Right forelimb (tissue), 1 donor: ENCODE measurements around the gene ATP11B.
"Not testable (repeated sequence)": the region's sequence is repeated elsewhere in the genome, so short reads cannot be mapped to it uniquely, and the experiment has no call there.

ENCODE experiments used
- DNase-seq: peaks from one replicate; pipeline ENCODE4 v3.0.0-alpha.2; 2018

ATP11B gene

DNA sequence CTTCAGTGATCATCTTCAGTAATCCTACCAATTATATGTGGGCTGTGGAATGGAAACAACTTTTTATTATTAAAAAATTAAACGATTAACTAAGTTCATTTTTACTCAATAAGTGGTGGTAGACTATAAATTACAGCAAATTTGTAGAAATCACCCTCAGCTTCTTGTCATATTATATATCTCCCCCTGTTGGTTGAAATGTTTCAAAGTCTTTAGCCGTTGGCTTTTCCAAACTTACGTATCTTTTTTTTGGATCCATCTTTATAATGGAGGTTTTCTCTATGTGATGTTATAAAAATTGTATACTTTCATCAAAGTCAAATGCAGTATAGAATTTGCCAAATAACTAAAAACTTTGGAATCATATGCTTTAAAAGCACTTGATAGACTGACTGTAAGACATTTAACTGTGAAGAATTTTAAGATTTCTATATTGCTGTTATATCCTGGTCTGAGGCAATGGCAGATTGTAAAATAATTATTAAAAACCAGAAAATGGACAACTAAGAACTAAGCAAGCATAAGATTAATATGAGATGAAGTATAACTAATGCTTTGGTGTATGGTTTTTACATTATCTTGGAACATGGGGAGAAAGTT lies 44.7 kb downstream of the ATP11B start:
- no peak for DNase-seq

DNA sequence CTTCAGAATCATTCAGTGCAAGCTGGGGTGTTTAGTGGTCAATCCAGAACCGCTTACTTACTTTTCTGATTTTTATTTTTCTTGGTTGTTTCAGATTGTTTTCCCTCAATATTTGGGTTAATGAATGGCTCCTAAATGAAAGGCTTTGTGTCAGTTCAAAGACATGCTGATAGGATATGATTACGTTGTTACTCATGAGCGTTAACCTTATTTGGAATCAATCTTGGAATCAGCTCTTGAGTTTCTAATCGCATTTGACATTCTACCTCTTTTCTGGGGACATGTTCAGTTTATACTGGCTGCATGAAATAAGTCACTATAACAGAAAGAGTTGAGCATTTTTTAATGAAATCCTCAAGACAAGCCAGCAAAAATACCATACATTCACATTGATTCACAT lies 50.2 kb downstream of the ATP11B start:
- no peak for DNase-seq

DNA sequence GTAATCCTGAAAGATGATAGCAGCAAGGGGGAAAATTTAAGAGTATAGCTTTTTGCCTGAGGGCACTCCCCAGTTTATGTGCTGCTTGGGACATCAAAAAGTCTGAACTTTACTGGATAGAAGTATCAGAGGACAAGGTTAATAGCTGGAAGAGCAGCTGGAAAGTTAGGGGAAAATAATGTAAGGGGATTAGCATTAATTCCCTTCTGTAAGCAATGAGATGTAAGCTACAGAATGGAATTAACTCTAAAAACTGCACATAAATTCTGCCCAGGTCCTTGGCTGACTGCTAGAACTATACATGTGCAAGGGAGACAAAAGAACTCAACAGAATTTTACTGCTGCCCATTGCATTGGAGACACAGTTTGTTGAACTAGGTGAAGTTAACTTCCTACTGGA lies 55.6 kb downstream of the ATP11B start:
- DNase-seq, result no peak

DNA sequence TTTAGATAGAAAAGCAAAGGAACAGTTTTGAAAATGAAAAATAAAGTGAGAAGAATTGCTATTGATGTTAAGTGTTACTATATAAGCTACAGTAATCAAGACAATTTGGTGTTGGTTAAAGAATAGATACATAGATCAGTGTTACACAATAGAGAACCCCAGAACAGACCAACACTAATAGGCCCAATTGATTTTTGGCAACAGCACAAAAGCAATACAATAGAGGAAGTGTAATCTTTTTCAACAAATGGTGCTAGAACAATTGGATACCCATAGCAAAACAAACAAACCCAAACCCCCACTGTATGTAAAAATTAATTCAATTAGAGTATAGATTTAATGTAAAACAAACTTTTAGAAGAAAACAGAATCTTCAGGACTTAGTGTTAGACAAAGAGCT lies 61.8 kb downstream of the ATP11B start:
- DNase-seq, result no peak

DNA sequence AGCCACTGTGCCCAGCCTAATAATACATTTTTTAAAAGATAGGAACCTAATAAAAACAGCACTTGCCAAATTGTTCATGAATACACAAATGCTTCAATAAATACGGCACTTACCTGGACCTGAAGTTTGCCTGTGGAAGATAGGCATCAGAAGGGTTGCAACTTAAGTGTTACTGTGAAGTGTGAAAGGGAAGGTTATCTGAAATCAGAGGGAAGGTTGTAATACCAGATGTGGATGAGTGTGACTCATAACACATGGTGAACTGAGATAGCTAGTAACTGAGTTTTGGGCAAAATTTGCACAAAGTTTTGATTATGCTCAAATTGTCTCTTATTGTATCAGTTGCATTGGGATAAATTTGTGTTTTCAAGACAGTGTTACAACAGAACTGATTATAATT lies 68.0 kb downstream of the ATP11B start:
- no peak for DNase-seq

DNA sequence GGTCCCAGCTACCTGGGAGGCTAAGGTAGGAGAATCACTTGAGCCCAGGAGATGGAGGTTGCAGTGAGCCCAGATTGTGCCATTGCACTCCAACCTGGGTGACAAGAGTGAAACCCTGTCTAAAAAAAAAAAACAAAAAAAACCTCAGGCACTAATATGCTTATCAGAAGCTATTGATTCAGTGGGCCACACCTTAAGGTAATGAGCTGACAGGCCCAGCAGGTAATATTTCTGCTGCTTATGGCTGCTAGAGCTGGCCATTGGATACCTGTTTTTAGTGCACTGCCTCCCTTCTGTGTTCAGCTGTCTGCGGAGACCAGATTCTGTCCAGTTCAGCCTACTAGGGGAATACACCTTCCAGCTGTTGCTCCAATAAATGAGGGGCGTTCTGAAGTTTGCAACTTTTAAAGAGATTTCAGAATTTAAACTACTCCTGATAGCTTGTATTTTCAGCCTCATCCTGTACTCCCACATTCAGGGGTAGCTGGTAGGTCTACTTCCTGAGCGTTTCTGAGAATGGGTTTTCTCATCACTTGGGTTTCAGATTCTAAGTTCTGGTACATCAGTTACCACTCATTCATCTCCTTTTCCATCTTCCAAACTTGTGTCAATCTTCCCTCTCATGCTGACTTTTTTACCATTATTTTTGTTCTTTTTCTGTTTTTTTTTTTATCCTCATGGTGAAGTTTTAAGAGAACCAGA lies 69.0 kb downstream of the ATP11B start:
- DNase-seq, result no peak

DNA sequence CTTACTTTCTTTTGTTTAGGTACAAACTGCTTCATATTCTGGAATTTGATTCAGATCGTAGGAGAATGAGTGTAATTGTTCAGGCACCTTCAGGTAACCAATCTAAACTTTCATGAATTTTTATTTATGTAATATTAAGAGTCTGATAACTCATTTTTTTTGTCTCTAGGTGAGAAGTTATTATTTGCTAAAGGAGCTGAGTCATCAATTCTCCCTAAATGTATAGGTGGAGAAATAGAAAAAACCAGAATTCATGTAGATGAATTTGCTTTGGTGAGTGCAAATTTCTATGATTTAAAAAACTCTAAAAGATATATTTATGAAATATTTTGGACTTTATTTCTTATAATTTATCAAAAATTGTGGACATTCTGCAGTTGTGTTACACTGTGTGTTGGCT lies 75.8 kb downstream of the ATP11B start:
- no peak for DNase-seq

DNA sequence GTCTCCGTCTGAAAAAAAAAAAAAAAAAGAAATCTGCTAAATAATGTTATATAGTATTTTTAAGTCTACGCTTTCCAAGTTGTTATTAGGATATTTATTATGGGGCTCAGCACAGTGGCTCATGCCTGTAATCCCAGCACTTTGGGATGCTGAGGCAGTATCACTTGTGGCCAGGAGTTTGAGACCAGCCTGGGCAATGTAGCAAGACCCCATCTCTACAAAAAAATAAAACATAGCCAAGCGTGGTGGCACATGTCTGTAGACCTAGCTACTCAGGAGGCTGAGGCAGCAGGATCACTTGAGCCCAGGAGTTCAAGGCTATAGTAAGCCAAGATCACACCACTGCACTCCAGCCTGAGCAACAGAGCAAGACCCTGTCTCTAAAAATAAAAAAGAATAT lies 77.6 kb downstream of the ATP11B start:
- not testable (repeated sequence) for DNase-seq

DNA sequence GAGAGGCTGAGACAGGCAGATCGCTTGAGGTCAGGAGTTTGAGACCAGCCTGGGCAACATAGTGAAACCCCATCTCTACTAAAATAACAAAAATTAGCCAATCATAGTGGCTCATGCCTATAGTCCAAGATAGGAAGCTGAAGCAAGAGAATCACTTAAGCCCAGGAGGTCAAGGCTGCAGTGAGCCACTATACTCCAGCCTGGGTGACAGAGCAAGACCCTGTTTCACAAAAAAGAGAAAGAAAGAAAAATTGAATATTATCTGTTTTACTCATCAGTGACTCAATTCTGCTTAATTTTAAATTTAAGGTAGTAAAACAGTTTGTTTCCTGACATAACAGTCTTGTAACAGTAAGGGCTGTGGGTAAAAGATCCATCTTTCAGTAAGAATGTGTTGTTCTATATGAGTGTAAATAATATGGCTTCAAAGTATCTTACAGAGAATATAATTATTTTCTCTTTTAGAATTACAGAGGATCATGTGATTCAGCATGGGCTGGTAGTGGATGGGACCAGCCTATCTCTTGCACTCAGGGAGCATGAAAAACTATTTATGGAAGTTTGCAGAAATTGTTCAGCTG lies 85.8 kb downstream of the ATP11B start:
- no peak for DNase-seq

DNA sequence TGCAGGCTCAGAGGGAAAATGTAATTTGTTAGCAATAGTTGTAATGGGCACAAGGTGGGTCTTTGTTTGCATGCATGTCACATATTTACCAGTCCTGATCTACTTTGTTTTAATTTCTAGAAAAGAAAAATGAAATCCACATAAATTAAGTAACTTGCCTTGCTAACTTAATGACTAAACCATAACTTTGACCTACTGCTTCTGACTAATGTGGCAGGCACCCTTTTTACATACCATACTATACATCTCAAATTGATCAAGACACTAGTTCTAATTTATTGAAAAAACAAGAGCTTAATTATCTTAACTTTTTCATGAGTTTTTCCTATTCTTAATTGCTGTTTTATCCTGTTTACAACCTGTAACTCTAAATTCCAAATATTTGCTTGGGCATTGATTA lies 93.2 kb downstream of the ATP11B start:
- DNase-seq, result no peak

DNA sequence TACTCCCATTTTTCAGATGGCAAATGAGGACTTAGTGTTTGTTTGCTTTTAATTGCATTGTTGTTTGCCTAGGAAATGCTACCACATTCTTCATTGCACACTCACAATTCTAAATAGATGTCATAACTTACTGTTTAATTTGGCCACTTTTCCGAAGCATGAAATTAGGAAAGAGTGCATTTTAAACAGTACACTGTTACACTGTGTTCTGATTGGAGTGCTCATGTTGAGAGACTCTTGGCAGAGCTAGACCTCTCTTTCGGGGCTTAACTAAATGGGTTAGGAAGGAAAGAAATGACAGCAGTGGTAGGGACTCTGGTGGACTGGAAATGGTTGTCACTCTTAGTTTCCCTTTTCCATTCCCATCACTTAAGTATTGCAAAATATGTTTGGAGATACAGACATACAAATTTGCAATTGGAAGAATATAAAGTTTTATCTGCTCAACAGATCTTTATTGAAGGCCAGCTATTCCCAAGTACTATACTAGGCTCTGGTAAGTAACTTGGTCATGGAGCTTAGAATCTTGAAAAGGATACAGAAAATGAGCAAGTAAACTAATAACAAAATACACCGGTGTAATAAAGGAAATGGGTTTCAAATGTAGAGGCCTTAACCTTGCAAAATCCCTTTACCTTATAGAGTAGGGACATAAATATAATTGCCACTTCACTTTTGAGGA lies 96.8 kb downstream of the ATP11B start:
- DNase-seq, result no peak

DNA sequence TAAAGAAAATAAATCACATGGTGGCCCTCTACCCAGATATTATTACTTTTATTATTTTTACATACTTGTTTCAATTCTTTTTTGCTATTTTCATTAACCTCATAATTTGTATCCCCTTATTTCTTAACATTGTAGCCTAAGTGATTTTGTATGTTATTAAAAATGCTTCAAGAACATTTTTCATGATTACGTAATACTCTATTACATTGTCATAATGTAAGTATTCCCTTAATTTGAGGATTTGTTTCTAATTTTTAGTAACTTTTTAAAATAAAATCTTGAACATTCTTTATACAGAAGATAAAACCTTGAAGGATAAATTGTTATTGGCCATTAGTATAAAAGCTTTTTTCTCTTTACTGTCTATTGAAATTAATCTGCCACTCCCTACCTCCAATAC lies 98.1 kb downstream of the ATP11B start:
- DNase-seq, result no peak

DNA sequence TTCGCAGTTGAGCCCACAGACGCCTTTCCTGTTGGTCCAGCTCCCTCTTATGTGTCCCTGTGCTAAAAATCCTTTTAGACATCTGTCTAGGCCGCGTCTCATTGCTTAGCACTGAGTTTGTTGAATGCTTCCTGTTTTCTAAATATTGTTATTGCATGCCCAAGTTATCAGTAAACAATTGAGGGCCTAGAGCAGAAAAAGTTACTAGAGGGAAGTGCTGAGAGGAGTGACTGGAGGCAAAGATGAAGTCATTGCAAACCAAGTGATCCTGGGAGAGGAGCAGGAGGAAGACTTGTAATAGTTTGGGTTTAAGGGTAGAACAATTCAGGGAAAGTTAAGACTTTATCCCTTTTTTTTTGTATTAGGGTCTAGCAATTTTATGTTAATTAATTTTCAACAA lies 98.9 kb downstream of the ATP11B start:
- no peak for DNase-seq

DNA sequence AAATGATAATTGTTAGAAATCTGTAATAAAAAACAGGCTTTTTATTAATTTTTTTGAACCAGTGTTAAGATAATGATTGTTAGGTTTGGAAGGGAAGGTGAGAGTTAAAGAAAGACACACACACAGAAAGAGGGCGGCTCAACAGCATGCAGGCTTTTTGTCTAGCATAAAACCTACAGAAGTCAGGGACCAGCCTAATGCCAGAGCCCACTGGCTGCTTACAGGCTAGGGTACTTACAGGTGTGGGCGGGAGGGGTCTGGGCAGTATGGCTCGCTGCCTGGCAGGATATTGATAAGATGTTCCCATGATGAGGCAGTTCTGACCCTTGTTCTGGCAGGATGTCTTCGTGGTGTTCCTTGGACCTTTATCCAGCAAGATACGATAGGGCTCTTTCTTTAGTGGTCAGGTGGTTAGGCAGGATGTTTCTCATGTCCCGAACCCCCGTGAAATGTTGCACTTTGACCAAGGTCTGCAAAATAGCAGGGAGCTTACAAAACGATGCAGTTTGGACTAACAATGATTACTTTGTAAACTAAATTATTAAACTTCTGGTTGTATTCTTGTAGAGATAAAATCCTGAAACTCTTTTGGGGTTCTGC lies 102.3 kb downstream of the ATP11B start:
- no peak for DNase-seq

DNA sequence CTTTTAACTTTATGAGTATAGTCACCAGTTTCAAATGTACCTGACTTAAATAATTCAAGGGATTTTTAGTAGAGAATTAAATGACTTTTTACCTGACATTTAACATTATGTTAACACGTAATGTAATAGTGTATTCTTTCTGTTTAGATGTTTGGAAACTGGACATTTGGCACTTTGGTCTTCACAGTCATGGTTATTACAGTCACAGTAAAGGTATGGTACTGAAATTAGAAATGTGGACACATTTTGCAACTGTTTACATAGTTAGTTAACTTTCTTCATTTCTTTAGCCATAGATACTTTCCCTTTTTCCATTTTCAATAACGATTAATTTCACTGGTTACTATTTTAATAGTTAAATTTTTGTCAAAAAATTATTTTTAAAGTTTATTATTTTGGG lies 103.2 kb downstream of the ATP11B start:
- no peak for DNase-seq

DNA sequence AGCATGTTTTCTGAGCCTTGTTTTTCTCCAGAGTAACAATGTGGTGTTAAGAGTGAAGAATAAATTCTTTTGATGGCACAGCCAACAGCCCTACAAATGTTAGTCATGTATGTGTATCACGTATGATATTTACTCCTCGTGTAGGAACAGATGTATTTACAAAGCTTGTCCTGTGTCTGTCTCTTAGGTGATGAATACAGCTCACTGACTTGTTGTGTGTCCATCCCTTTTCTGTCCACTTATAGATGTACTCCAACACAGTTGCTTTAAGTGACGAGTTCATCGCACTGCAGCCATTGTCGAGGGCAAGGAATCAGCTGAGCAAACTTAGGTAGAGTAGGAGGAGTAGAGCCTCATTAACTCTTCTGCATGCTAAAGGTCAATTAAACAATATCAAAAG lies 108.9 kb downstream of the ATP11B start:
- DNase-seq, result no peak

DNA sequence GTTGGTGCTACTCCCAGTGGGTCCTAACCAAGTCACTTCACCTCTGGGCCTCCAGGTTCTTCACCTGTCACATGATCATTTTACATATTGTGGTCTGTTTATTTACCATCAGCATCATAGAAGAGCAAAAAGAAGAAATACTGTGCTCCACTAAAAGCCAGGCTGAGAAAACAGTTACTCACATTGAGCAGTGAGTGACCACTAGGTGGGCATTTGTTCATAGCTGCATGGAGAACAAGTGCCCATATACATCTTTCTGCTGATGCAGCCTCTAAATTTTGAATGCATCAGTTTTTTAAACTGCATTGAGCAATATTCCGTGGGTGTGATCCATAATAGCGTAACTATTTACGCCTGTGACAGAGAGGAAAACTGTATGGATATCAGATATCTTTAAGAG lies 110.9 kb downstream of the ATP11B start:
- no peak for DNase-seq

DNA sequence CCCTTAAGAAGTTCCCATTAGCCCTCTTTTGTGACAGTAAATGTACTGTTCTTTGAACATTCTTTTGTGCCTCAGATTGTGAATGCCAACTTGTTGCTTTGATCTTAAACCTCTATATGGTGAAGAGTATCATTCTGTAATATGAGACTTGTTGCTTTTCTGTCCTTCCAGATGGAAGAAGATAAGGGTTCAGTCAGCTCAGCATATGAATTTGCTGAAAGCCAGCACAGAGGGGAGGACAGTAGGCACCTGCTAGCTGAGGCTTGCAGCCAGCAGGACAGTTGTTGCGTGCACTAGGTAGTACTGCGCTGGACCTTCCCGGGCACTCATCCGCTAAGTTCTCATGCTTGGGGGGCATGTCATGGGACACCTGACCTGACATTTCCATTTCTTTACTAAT lies 112.3 kb downstream of the ATP11B start:
- no peak for DNase-seq

DNA sequence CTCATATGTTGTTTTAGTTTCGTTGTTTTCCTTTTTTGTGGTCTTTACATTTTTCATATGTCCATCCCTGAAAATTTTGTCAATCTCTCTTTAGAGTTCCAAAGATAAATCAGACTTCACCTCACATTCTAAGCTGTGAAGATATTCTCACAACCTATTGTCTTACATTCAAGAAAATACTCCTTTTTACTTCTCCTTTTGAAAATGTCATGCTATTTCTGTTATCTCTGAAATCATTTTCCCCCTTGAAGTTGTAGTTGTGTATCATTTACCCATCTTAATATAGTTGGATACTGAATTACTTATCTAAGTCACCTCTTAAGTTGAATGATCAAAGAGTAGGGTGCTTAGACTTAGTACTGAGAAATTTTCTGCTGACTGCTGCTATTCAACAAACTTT lies 112.7 kb downstream of the ATP11B start:
- no peak for DNase-seq

DNA sequence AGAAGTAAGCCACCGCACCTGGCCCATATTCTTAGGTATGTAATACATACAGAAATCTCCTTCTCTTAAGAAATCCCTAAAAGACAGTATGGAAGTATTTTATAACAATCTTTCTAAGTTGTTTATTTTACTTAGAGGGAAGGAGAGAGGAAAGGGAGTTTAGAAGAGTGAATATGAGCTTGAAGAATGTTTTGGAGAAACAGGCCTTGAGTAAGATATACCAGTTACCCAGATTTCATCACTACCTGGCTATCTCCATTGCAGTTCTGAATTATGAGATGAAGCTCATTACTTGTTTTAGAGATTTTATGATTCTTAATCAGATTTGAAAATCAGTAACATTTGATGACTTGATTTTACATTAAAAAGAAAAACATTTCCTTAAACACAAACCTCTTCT lies 115.2 kb downstream of the ATP11B start:
- DNase-seq, result no peak

DNA sequence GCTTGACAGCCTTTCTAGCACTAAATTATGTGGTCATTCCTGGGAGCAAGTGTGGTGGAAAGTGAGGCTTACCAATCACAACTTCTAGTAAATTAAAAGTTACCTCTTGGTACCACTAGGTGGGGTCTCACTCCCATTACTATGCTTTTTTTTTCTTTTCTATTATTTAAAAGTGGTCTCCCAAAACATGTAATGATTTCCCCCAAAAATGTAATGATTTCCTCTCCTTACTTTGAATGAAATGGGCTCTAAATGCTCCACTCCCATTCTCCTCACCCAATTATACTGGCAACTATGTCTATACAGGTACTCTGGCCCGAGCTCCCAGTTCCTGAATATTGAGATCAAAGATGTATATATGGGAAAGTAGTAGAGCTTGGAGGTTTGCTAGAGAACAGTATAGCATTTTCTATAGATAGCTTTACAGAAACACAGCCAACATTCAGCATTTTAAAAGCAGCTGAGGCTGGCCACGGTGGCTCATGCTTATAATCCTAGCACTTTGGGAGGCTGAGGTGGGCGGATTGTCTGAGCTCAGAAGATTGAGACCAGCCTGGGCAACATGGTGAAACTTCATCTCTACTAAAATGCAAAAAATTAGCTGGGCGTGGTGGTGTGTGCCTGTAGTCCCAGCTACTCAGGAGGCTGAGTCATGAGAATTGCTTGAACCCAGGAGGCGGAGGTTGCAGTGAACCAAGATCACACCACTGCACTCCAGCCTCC lies 116.2 kb downstream of the ATP11B start:
- DNase-seq, result no peak

DNA sequence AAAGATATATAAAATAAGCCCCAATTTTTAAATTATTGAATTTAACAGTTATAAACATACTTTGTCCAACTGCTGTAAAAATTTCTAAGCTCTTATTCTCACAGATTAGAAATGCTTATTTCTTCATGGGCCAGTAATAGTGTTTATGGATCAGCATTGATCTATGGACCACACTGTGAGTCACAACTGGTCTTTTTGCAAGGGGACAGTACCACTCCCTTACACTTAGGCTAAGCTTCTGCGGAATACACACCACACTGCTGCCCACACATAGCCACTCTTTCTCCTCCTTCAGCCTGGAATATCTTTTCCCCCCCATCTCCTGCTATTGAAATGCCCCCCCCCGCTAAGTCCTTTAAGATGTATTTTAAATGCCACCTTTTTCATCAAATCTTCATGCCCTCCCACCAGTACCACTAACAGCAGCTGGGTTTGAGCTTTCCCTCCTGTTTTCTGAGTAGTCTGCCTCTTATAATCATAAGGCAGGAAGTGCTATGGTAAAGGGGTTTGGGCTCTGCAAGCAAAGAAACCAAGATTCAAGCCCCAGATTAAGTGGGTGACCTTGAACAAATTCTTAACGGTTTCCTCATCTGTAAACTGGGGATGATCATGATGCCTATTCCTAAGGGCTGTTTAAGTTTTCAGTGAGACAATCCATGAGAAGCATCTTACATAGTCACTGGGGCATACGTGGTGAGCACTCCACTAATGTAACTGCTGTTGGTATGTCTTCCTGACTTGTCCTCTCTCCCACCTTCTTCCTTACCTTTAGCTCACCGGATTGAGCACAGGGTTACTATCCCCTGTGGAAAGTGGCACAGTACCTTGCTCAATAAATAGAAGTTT lies 117.9 kb downstream of the ATP11B start:
- DNase-seq, result no peak
